GM18951 (cell line): Measurements from ENCODE around the gene PXK.
"Not testable (repeated sequence)": the region's sequence is repeated elsewhere in the genome, so short reads cannot be mapped to it uniquely, and the experiment has no call there.

ENCODE experiments used
- POLR2A ChIP-seq: IDR thresholded peaks from 4 replicates; pipeline ENCODE4 v1.6.1; 2011; ENCODE audit warnings: mild to moderate bottlenecking; ENCODE audit not compliant: insufficient read length, insufficient read depth; ENCODE audit errors: extremely low read depth
- in situ Hi-C: fragments of 300-500 bp; cut with MboI; formaldehyde crosslinking; loops from one replicate; pipeline ENCODE4 v1.12.0; 2022; ENCODE audit warnings: low sequenced_read_pairs, mixed read lengths, inconsistent platforms; ENCODE audit not compliant: unreplicated experiment

The PXK gene

DNA sequence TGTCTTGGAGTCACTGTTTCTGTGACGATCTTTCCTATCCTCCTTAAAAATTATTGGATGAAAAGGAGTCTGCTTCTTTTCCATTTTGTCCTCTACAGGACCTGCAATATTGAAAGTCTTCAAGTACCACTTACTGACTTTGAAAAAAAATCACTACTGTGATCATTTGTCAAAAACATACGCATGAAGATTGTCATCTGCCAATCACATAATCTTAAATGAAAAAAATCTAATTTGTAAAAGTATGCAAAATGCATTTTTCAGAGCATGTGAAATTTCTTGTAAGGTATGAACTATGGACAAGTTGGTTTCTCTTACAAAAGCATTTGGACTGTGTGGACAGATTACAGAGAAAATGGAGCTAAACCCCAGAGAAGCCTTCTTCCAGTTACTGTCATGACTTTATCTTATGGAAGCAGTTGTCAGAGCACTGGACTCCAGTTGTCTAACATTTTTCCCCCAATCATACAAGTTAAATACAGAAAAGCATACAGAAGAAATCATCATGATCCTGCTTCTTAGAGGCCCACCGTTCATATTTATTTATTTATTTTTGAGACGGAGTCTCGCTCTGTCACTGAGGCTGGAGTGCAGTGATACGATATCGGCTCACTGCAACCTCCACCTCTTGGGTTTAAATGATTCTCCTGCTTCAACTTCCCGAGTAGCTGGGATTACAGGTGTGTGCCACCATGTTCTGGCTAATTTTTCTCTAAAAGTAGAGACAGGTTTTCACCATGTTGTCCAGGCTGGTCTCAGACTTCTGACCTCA is 3.4 kb upstream of the PXK start:
- in situ Hi-C loops = no loop called here
- TF ChIP-seq POLR2A = no peak

DNA sequence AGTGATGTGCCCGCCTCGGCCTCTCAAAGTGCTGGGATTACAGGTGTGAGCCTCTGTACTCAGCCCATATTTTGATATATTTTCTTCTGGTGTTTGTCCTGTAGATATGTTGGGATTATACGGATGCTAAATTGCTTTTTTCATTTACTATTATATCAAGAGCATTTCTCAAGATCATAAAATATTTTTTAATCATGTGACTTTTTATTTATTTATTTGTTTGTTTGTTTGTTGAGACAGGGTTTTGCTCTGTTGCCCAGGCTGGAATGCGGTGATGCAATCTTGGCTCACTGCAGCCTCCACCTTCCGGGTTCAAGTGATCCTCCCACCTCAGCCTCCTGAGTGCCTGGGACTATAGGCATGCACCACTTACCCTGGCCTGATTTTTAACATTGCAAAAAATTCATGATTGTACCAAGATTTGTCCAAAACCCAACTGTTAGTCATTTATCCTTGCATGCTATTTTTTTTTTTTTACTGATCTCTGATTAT is 2.7 kb upstream of the PXK start:
- in situ Hi-C loops = loop anchor here (5.0 kb wide), 1 partner anchor 87 kb away; no protein-coding TSS in a partner anchor
- no peak for TF ChIP-seq POLR2A

DNA sequence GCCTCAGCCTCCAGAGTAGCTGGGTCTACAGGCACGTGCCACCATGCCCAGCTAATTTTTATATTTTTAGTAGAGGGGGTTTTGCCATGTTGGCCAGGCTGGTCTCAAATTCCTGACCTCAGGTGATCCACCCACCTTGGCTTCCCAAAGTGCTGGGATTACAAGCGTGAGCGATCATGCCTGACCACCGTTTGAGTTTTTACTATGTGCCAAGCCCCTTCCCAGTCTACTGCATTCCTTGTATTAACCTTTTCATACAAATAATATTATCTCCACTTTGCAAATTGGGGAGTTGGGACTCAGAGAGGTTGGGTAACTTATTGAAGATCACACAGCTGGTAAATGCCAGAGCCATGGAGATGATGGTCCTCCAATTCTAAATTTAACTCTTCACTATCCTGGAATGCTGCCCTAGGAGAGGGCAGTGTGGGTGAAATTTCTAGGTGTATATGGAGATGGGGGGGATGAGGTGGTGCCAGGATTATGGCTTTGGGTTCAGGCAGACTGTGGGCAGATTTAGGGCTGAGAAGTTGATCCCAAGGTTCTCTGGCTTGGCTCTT is 1.0 kb upstream of the PXK start:
- TF ChIP-seq POLR2A = no peak
- in situ Hi-C loops = loop anchor here (5.0 kb wide), 1 partner anchor 86 kb away; no protein-coding TSS in a partner anchor

DNA sequence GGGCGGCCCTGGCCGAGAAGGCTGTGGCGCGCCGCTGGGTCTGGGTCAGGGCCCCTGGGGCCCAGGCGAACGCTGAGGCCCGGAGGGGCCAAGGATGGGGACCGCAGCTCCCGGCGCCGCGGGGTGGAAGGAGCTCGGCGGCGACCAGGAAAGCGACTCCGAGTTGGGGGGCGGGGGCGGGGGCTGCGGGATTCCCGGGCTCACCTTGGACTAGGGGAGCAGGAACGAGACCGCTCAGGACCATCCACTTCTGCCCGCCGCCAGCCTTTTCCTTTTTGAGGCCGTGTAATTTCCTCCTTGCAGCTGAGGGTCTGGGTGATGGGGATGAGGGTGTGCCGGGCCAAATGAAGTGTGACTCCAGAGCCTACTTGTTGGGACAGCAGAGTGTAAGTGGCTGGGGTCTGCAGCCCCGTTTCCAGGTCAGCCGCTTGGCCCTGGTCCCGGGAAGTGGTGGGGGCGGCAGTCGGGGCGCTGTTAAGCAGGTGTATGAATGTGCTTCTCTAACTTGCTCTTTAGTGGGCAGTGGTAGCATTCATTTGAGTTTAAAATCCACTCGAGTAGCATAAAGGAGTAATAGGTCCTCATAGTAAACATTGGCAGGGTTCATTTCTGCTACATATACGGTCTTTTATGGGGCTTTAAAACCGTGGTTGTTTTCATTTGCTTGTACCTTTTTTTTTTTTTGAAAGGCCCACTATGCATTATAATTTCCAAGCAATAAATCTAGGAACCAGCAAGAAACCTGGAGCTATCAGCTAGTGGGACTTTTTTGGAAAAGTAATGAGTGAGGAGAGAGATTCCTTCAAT is 717 bp downstream of the PXK start:
- no peak for TF ChIP-seq POLR2A
- in situ Hi-C loops = loop anchor here (5.0 kb wide), 1 partner anchor 84 kb away; no protein-coding TSS in a partner anchor

DNA sequence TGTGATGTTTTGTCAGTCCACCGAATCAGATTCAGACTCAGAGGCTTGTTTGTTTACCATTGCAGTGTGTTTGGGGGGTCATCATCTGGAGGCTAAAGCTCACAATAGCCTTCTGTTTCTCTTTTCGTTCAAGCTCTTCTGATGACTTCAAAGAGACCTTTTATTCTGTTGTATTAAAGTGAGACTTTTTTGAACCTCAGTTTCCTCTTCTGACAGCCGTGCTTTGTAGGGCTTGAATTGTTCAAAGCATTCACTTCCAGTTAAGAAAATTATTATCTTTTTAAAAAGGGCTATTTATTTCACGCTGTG is 1.3 kb downstream of the PXK start:
- TF ChIP-seq POLR2A = no peak
- in situ Hi-C loops = loop anchor here (5.0 kb wide), 1 partner anchor 83 kb away; no protein-coding TSS in a partner anchor

DNA sequence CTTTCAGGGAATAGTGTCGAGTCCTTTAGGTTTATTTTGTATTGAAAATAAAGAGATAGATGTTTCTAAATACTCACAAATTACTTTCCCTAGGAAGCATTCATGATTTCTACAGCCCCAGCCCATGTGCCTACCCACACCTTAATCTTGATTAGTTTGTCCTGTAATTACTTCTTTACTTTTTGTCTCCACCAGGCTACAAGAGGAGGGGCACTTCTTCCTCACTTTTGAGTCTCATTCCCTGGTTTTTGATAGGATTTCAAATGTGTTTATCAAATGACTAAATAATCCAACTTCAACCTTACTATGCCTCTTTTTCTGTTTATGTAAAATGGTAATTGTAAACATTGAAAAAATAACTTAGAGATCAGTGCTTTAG is 1.8 kb downstream of the PXK start:
- in situ Hi-C loops = loop anchor here (5.0 kb wide), 1 partner anchor 83 kb away; no protein-coding TSS in a partner anchor
- no peak for TF ChIP-seq POLR2A

DNA sequence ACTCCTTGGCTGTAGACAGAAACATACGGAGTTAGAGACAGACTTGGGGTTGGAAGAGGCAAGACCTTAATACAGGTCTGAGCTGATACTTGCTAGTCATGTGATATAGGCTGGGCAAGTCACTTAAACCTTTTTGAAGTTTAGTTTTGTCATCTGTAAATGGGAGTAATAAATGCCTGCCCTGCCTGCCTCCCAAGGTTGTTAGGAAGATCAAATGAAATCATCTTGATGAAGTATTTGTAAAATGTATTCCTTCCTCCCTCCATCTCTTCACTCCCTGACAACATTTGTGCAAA is 2.9 kb downstream of the PXK start:
- TF ChIP-seq POLR2A = no peak
- in situ Hi-C loops = no loop called here

DNA sequence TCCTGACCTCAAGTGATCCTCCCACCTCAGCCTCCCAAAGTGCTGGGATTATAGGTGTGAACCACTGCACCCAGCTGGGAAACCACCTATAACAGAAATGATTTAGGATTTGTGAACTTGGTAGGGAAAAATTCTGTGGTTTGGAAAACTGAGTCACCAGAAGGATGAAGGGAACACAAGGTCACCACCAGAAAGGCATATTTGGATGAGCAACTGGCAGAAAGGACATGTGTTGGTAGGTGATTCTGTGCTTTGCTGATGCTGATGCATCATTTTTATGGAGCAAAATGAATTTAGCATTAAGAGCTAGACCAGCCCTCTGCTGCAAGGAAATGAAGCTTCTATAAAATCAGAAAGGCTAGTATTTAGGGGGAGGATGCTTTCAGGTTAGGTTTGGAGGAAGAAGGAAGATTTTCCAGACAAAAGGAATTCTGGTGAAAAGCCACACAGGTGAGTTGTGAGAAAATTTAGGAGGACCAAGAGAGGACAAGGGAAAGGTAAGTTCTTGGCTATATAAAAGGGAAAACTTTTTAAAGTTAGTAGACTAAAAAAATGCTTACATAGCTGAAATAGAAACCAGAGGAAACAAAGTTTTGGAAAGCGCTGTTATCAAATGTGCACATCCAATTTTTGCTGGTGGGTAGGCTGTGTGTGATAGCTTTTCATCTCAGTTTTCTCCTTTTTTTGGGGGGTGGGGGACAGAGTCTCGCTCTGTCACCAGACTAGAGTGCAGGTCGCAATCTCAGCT is 3.6 kb downstream of the PXK start:
- in situ Hi-C loops = no loop called here
- TF ChIP-seq POLR2A = no peak

DNA sequence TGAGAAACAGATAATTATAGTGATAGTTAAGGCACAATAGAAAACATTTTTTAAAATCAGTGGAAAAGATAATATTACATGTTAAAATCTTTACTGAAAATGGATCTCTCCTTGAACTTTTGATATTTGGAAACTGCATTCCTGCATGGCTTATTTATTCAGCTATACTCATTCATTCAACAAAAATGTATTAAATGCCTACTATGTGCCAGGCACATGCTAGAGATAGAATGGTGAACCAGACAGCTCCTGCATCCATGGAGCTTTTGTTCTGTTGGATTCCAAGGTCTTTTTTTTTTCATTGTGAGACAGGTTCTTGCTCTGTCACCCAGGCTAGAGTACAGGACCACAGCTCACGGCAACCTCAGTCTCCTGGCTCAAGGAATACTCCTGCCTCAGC is 4.5 kb downstream of the PXK start:
- in situ Hi-C loops = no loop called here
- no peak for TF ChIP-seq POLR2A

DNA sequence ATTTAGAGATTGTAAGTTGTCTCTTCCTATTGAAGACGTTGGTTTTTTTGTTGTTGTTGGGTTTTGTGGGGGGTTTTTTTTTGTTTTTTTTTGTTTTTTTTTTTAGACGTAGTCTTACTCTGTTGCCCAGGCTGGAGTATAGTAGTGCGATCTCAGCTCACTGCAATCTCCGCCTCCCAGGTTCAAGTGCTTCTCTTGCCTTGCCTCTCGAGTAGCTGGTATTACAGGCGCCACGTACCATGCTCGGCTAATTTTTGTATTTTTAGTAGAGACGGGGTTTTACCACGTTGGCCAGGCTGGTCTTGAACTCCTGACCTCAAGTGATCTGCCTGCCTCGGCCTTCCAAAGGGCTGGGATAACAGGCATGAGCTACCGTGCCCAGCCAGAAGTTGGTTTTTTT is 6.5 kb downstream of the PXK start:
- in situ Hi-C loops = not testable (repeated sequence)

DNA sequence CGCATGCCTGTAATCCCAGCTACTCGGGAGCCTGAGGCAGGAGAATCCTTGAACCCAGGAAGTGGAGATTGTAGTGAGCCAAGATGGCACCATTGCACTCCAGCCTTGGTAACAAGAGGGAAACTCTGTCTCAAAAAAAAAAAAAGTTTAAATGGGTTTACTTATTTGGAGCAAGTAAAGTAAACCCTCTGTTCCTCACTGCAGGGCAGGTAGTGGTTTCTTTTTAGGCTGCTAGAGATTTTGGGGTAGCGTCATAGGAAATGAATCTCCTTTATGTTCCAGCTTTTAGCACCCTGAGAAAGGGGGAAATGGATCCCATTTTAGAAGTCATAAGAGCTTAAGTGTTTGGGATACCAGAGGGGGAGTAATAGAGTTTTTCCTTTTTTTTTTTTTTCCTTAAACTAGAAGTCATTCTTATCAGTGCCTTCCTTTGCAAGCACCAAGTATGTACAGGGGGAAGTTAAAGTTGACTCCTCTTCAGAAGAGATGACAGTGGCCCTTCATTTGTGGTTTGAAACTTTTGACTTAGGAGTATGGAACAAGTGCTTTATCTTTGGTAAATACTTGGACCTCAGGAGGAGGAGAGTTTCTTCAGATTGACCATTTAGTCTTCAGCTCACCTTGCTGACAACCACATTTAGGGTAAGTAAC is 8.0 kb downstream of the PXK start:
- TF ChIP-seq POLR2A = no peak
- in situ Hi-C loops = no loop called here

DNA sequence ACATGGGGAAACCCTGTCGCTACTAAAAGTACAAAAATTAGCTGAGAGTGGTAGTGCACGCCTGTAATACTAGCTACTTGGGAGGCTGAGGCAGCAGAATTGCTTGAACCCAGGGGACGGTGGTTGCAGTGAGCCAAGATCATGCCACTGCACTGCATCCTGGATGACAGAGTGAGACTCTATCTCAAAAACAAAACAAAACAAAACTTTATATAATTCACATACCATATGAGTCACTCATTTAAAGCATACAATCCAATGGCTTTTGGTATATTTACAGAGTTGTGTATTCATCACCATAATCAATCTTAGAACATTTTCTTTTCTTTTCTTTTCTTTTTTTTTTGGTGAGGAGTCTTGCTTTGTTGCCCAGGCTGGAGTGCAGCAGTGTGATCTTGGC is 8.7 kb downstream of the PXK start:
- in situ Hi-C loops = no loop called here
- TF ChIP-seq POLR2A = no peak

DNA sequence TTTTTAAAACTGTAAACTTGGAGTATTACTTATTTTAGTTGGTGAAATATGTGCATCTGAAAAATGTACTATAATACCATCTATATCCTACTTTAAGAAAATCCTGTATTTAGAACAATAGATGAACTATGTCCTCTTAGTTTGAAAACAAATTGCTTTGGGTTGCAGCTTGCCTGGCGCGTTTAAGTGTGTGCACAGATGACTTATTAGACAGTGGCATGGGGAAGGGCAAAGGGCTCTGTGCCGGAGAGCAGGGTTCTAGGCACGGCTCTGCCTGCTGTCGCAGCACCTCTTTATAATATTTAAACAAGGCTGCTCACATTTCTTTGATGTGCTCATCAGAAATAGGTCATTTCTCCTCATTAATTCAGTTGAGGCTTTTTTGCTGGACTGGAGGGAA is 10.0 kb downstream of the PXK start:
- in situ Hi-C loops = no loop called here
- no peak for TF ChIP-seq POLR2A
